Measurements from ENCODE around the gene NSMCE1.

Gene NSMCE1

GRCh38 chr16:27304102-27304501, 35.5 kb upstream of the NSMCE1 start (continued):
- TF ChIP-seq POU6F1 (CRISPR knock-in tag; IDR thresholded peaks at IDR 0.05; ENCODE audit: borderline replicate concordance, low read depth) (no peak), RARB (CRISPR knock-in tag; IDR thresholded peaks at IDR 0.05) (no peak)

- TF ChIP-seq PATZ1 (CRISPR knock-in tag; IDR thresholded peaks at IDR 0.05; ENCODE audit: borderline replicate concordance): no peak
- TF ChIP-seq ZNF565 (CRISPR knock-in tag; conservative IDR thresholded peaks at IDR 0.05; ENCODE audit: low read depth): no peak
- TF ChIP-seq ISL1 (CRISPR knock-in tag; IDR thresholded peaks at IDR 0.05): no peak
- no peak for TF ChIP-seq TOX (CRISPR knock-in tag; IDR thresholded peaks at IDR 0.05; ENCODE audit: borderline replicate concordance)
- ATAC-seq: no peak
Observed at GRCh38 chr16:27303256-27304100, 34.9 kb upstream of the NSMCE1 start.

GRCh38 chr16:27302126-27302525, 33.6 kb upstream of the NSMCE1 start:
- ATAC-seq: no peak
- no peak for TF ChIP-seq TOX (CRISPR knock-in tag; IDR thresholded peaks at IDR 0.05; ENCODE audit: borderline replicate concordance)
- TF ChIP-seq TCF4 (CRISPR knock-in tag; IDR thresholded peaks at IDR 0.05; ENCODE audit: borderline replicate concordance): no peak
- no peak for TF ChIP-seq ZNF8 (CRISPR knock-in tag; IDR thresholded peaks at IDR 0.05)
- TF ChIP-seq CSDC2 (CRISPR knock-in tag; IDR thresholded peaks at IDR 0.05): no peak
- TF ChIP-seq ARNTL (CRISPR knock-in tag; IDR thresholded peaks at IDR 0.05; ENCODE audit: borderline replicate concordance, low read depth): no peak
- no peak for TF ChIP-seq GLIS3 (CRISPR knock-in tag; IDR thresholded peaks at IDR 0.05)
- no peak for TF ChIP-seq ZFP3 (CRISPR knock-in tag; IDR thresholded peaks at IDR 0.05)
- TF ChIP-seq ISL1 (CRISPR knock-in tag; IDR thresholded peaks at IDR 0.05): no peak
- TF ChIP-seq SNAI2 (CRISPR knock-in tag; IDR thresholded peaks at IDR 0.05): no peak

GRCh38 chr16:27301236-27301861, 32.8 kb upstream of the NSMCE1 start:
- ATAC-seq: no peak

More at GRCh38 chr16:27301236-27301861, 32.8 kb upstream of the NSMCE1 start:
- TF ChIP-seq ZNF8 (CRISPR knock-in tag; IDR thresholded peaks at IDR 0.05) (no peak), ZFP30 (CRISPR knock-in tag; IDR thresholded peaks at IDR 0.05) (no peak), TSHZ2 (CRISPR knock-in tag; IDR thresholded peaks at IDR 0.05) (no peak), GLIS3 (CRISPR knock-in tag; IDR thresholded peaks at IDR 0.05) (no peak), ZNF70 (CRISPR knock-in tag; IDR thresholded peaks at IDR 0.05) (no peak), ZFP3 (CRISPR knock-in tag; IDR thresholded peaks at IDR 0.05) (no peak), TCF4 (CRISPR knock-in tag; IDR thresholded peaks at IDR 0.05; ENCODE audit: borderline replicate concordance) (no peak), PPARA (CRISPR knock-in tag; IDR thresholded peaks at IDR 0.05; ENCODE audit: borderline replicate concordance) (no peak), CSDC2 (CRISPR knock-in tag; IDR thresholded peaks at IDR 0.05) (no peak), ZNF565 (CRISPR knock-in tag; conservative IDR thresholded peaks at IDR 0.05; ENCODE audit: low read depth) (no peak), ZC3H10 (CRISPR knock-in tag; IDR thresholded peaks at IDR 0.05) (no peak), ISL1 (CRISPR knock-in tag; IDR thresholded peaks at IDR 0.05) (no peak)

All from SK-N-SH treated with all-trans-retinoic acid at 6 μM for 48 hours (cell line).